ENCODE data around the gene ADAM33. TPM values are rescaled to one million over a fixed set of nuclear protein-coding genes. Genes with fewer than 3 reads are reported as not detected.

Gene ADAM33
- total RNA-seq, 6 donors from 2014 or later, result 2.3 to 26.2 (median 10.5) TPM

DNA sequence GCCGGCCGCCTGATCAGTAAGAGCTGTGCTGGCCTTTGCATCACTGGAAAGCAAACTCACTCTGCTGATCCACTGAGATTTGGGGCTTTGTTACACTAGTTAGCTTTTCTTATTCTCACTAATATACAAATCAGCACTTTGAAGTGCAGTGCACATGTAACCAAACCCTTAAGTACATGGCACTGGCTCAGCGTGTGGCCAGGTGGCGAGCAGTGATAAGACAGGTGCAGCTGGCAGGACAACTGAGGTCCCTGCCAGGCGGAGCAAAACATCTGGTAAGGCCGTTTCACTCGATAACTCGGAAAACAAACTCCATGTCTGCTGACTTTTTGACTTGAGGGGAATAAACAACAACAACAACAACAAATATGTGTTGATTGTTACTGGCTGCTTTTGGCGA lies 29.6 kb downstream of the ADAM33 start:
- DNase-seq (no peak), ATAC-seq (ENCODE audit: low FRiP score in 2 of 2) (no peak)
- 94 to 96% methylated on average over 7 to 9 of the region's 9 CpGs for WGBS, 2 donors
- no peaks in the 10 kb centered on the region for H3K4me1 ChIP-seq
- H3K9me3 ChIP-seq, result no peaks in the 10 kb centered on the region
- no peak overlapping the region for H3K27ac ChIP-seq
- H3K4me3 ChIP-seq, result no peak overlapping the region
- no peaks in the 10 kb centered on the region for H3K27me3 ChIP-seq
- TF ChIP-seq POLR2A (IDR thresholded peaks at IDR 0.05) (no peak), EP300 (IDR thresholded peaks at IDR 0.05) (no peak), POLR2AphosphoS5 (IDR thresholded peaks at IDR 0.05) (no peak)
- TF ChIP-seq, protein P1, sequence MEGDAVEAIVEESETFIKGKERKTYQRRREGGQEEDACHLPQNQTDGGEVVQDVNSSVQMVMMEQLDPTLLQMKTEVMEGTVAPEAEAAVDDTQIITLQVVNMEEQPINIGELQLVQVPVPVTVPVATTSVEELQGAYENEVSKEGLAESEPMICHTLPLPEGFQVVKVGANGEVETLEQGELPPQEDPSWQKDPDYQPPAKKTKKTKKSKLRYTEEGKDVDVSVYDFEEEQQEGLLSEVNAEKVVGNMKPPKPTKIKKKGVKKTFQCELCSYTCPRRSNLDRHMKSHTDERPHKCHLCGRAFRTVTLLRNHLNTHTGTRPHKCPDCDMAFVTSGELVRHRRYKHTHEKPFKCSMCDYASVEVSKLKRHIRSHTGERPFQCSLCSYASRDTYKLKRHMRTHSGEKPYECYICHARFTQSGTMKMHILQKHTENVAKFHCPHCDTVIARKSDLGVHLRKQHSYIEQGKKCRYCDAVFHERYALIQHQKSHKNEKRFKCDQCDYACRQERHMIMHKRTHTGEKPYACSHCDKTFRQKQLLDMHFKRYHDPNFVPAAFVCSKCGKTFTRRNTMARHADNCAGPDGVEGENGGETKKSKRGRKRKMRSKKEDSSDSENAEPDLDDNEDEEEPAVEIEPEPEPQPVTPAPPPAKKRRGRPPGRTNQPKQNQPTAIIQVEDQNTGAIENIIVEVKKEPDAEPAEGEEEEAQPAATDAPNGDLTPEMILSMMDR (IDR thresholded peaks at IDR 0.05), result no peak
- peaks cover 0 to 29% (median 12%) of the 10 kb centered on the region in 4 donors for H3K36me3 ChIP-seq

DNA sequence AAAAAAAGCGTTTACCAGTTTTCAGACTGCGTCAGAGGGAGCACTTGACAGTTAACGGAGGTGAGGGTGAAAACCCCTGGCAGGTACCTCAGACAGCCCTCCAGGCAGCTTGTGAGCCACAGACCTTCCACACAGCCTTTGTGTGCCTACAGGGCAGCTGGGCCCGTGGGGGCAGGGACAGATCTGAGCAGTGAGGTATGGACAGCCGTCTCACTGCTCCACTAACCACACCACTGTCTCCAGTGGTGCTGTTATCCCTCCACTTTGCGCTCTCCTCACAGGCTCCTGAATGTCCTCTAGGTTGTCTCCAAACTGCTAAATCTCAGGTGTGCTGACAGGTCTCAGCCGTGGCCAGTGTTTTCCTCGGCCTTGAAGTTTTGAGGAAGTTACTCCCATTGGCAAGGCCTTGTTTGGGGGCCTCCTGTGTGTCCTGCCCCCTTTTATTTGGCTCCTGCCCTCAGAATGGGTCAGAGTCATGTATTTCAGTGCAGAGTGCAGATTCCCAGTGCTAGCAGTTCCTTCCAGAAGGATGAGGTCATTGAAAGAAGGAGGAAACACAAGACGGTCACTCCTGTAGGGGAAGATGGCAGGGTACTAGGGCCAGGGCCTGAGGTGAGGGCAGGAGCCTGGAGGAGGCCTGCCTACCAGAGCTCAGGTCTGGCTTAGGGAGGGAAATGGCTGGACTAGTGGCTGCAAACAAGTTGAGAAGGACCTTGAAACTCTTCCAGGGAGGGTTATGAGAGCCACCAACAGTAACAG lies 30.4 kb downstream of the ADAM33 start:
- 77 to 81% methylated on average over 9 of the region's 9 CpGs for WGBS, 2 donors
- no peak for ATAC-seq (ENCODE audit: low FRiP score in 2 of 2)
- DNase-seq, result no peak
- Histone ChIP-seq H3K4me3 (no peak overlapping the region), H3K4me1 (no peaks in the 10 kb centered on the region), H3K27me3 (no peaks in the 10 kb centered on the region), H3K9me3 (no peaks in the 10 kb centered on the region), H3K27ac (no peak overlapping the region), H3K36me3 (peaks cover 0 to 38% (median 15%) of the 10 kb centered on the region in 4 donors)
- no peak for TF ChIP-seq POLR2AphosphoS5 (IDR thresholded peaks at IDR 0.05)
- TF ChIP-seq, protein P1 (IDR thresholded peaks at IDR 0.05), result no peak
- no peak for TF ChIP-seq POLR2A (IDR thresholded peaks at IDR 0.05)
- TF ChIP-seq EP300 (IDR thresholded peaks at IDR 0.05), result no peak

DNA sequence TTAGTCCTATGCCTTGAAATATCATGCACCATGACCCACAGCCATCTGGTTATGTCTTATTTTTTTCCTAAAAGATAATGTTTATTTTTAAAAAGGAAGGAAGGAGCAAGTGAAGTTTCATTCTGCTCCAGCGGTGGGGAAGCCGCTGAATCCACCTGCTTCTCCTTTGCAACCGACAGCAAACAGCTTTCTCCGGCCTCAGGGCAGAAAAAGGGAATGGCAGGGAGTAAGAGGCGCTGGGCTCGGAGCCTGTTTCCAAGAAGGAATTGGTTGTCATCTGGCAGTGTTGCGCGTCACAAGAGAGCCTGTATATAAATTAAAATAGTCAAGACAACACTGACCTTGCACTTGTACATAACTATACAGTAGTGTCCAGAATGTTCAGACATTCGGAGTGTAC lies 32.9 kb downstream of the ADAM33 start:
- no peak for TF ChIP-seq POLR2AphosphoS5 (IDR thresholded peaks at IDR 0.05)
- TF ChIP-seq, protein P1 (IDR thresholded peaks at IDR 0.05), result no peak
- no peak for TF ChIP-seq POLR2A (IDR thresholded peaks at IDR 0.05)
- no peak for TF ChIP-seq EP300 (IDR thresholded peaks at IDR 0.05)
- WGBS, 2 donors, result 83 to 91% methylated on average over 9 of the region's 9 CpGs
- Histone ChIP-seq H3K4me1 (no peaks in the 10 kb centered on the region), H3K27ac (no peak overlapping the region), H3K27me3 (no peaks in the 10 kb centered on the region), H3K4me3 (no peak overlapping the region), H3K9me3 (no peaks in the 10 kb centered on the region), H3K36me3 (peaks cover 2 to 52% (median 29%) of the 10 kb centered on the region in 4 donors)
- no peak for ATAC-seq (ENCODE audit: low FRiP score in 2 of 2)
- no peak for DNase-seq

DNA sequence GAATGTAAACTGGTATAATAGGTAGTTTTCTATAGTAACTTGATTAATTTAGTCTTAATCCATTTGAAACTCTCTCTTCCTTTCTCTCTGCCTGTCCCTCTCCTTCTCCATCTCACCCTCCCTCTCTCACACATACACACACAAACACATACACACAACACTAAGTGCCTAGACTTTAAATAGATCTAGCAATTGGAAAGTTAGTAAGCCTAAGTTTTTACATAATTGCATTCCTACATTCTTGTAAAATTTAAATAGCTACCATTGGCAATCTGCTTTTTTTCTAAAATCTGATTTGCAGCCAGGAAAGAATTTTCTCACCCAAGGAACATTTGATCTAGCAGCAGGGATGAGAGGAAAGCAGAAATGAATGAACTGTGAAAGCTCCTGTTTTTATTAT lies 34.3 kb downstream of the ADAM33 start:
- Histone ChIP-seq H3K27me3 (no peaks in the 10 kb centered on the region), H3K9me3 (no peaks in the 10 kb centered on the region), H3K27ac (no peak overlapping the region), H3K36me3 (peaks cover 2 to 58% (median 31%) of the 10 kb centered on the region in 4 donors), H3K4me3 (no peak overlapping the region), H3K4me1 (no peaks in the 10 kb centered on the region)
- no peak for TF ChIP-seq EP300 (IDR thresholded peaks at IDR 0.05)
- TF ChIP-seq, protein P1 (IDR thresholded peaks at IDR 0.05), result no peak
- no peak for TF ChIP-seq POLR2A (IDR thresholded peaks at IDR 0.05)
- TF ChIP-seq POLR2AphosphoS5 (IDR thresholded peaks at IDR 0.05), result no peak
- no peak for ATAC-seq (ENCODE audit: low FRiP score in 2 of 2)
- no peak for DNase-seq

DNA sequence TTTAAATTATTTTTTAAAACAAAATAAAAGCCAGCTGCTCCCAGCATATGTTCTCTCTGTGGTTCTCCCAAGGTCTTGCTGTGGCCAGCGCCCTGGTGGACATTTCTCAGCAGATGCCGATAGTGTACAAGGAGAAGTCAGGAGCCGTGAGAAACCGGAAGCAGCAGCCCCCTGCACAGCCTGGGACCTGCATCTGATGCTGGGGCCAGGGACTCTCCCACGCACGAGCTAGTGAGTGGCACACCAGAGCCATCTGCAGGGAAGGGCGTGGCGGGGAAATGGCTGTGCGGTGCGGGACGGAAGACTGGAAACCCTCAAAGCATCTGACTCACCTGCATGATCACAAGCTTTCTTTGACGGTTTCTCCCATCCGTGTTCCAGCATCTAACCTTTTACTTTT lies 35.2 kb downstream of the ADAM33 start:
- Histone ChIP-seq H3K9me3 (no peaks in the 10 kb centered on the region), H3K27me3 (no peaks in the 10 kb centered on the region), H3K27ac (no peak overlapping the region), H3K4me1 (no peaks in the 10 kb centered on the region), H3K36me3 (peaks cover 2 to 58% (median 31%) of the 10 kb centered on the region in 4 donors), H3K4me3 (no peak overlapping the region)
- TF ChIP-seq POLR2A (IDR thresholded peaks at IDR 0.05) (no peak), POLR2AphosphoS5 (IDR thresholded peaks at IDR 0.05) (no peak), EP300 (IDR thresholded peaks at IDR 0.05) (no peak)
- TF ChIP-seq, protein P1 (IDR thresholded peaks at IDR 0.05), result no peak
- 90 to 92% methylated on average over 13 of the region's 13 CpGs for WGBS, 2 donors
- ATAC-seq (ENCODE audit: low FRiP score in 2 of 2), result no peak
- no peak for DNase-seq

Data from upper lobe of left lung (tissue), 6 donors.